GM20431 (cell line): ENCODE results near the gene CIROP.

ENCODE experiments used
- in situ Hi-C: fragments of 300-500 bp; cut with MseI, MboI; formaldehyde crosslinking; loops from one replicate; pipeline ENCODE4 v1.15.0; 2020; ENCODE audit warnings: low sequenced_read_pairs; ENCODE audit not compliant: unreplicated experiment

The CIROP gene

GRCh38 chr14:23054000-23054811, 50.6 kb downstream of the CIROP start:
- in situ Hi-C loops: loop anchor here (10.0 kb wide), 1 partner anchor 59 kb away; no protein-coding TSS in a partner anchor

DNA sequence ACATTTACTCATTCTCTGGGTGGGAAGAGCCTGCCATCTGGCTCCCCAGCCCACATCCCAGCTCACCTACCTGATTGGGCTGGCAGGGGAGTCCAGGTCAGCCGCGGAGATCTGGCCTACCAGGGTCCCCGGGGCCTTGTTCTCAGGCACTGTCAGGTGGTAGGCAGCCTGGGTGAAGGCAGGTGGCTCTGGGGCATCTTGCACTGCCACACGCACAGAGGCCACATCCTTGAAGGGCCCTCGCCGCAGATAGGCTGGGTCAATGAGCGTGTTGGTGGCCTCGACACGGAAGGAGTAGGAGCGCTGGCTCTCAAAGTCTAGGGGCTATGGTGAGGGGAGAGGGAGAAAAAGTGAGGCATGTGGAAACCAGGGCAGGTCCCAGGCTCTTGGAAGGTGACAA, 51.4 kb downstream of the CIROP start:
- in situ Hi-C loops: loop anchor here (10.0 kb wide), 1 partner anchor 59 kb away; no protein-coding TSS in a partner anchor

- in situ Hi-C loops: loop anchor here (10.0 kb wide), 1 partner anchor 58 kb away; no protein-coding TSS in a partner anchor
Observed at GRCh38 chr14:23052671-23053070, 52.1 kb downstream of the CIROP start.

DNA sequence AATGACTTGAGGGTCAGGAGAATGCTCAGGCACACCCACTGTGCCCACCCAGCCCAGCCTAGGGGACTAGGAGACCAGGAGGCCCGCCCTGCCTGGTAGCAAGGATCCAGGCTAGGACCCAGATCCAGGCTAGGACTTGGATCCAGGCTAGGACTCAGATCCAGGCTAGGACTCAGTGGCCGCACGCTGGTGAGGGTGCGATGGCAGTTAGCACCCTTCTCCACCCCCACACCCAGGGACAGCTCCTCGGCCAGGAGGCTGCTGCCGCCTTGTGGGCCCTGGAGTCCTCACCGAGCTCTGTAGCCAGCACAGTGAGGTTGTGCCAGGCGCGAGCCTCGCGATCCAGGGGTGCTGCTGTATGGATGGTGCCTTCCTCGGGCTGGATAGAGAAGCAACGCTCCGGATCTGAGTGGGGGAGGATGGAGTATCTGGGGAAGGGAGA, 52.6 kb downstream of the CIROP start:
- in situ Hi-C loops: loop anchor here (10.0 kb wide), 1 partner anchor 57 kb away; no protein-coding TSS in a partner anchor

GRCh38 chr14:23051141-23052057, 53.4 kb downstream of the CIROP start:
- in situ Hi-C loops: loop anchor here (10.0 kb wide), 1 partner anchor 57 kb away; no protein-coding TSS in a partner anchor
